Bronchial epithelial cell (primary cell): ENCODE results near the gene ZCCHC3. TPM values are rescaled to one million over a fixed set of nuclear protein-coding genes. Genes with fewer than 3 reads are reported as not detected.
A peak's percentile ranks its signal among the peaks of the same experiment; 100 is the strongest.
"Not testable (repeated sequence)": the region's sequence is repeated elsewhere in the genome, so short reads cannot be mapped to it uniquely, and the experiment has no call there.

Experiments
- DNase-seq: peaks from one replicate; pipeline ENCODE4 v3.0.0-alpha.2; 2010; ENCODE audit warnings: low read depth
- FAIRE-seq: peaks from 2 replicates; lab custom pipeline; 2011; peaks lifted over from hg19 to GRCh38; lab: Jason Lieb, UNC
- H3K27me3 ChIP-seq: 2 replicates; pipeline ENCODE4 v1.5.1; 2011; ENCODE audit warnings: low read length; ENCODE audit not compliant: control insufficient read depth, insufficient read depth
- H3K36me3 ChIP-seq: 2 replicates; pipeline ENCODE4 v1.5.1; 2011; ENCODE audit warnings: low read length; ENCODE audit not compliant: control insufficient read depth, insufficient read depth
- H3K4me3 ChIP-seq: 2 replicates; pipeline ENCODE4 v1.5.1; 2011; ENCODE audit warnings: mild to moderate bottlenecking, low read depth, low read length, control low read depth
- total RNA-seq: library from RNA; depleted of rRNA; stranded (reverse); fragments of >200 nt; gene quantifications from 2 replicates; pipeline ENCODE4 v1.2.1, GENCODE V29; 2014
- TF ChIP-seq, protein P1 (sequence below): IDR thresholded peaks from 2 replicates; pipeline ENCODE4 v1.5.1; 2011; ENCODE audit warnings: mild to moderate bottlenecking, moderate library complexity, low read length, control low read depth, inconsistent platforms; ENCODE audit not compliant: insufficient read depth, severe bottlenecking

The ZCCHC3 gene, protein sequence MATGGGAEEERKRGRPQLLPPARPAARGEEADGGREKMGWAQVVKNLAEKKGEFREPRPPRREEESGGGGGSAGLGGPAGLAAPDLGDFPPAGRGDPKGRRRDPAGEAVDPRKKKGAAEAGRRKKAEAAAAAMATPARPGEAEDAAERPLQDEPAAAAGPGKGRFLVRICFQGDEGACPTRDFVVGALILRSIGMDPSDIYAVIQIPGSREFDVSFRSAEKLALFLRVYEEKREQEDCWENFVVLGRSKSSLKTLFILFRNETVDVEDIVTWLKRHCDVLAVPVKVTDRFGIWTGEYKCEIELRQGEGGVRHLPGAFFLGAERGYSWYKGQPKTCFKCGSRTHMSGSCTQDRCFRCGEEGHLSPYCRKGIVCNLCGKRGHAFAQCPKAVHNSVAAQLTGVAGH
- 9.7 and 11.1 TPM in 2 replicates for total RNA-seq

GRCh38 chr20:297098-297924, at the start of gene ZCCHC3:
Gene ZCCHC3, plus strand, starts transcription at chr20:297570. Its CDS starts 17 bp downstream, at chr20:297587.
- Histone ChIP-seq H3K4me3 (peak within 1 kb of the TSS; percentile 91), H3K36me3 (peaks cover 3% of the 10 kb centered on the region), H3K27me3 (no peaks in the 10 kb centered on the region)
- TF ChIP-seq, protein P1, sequence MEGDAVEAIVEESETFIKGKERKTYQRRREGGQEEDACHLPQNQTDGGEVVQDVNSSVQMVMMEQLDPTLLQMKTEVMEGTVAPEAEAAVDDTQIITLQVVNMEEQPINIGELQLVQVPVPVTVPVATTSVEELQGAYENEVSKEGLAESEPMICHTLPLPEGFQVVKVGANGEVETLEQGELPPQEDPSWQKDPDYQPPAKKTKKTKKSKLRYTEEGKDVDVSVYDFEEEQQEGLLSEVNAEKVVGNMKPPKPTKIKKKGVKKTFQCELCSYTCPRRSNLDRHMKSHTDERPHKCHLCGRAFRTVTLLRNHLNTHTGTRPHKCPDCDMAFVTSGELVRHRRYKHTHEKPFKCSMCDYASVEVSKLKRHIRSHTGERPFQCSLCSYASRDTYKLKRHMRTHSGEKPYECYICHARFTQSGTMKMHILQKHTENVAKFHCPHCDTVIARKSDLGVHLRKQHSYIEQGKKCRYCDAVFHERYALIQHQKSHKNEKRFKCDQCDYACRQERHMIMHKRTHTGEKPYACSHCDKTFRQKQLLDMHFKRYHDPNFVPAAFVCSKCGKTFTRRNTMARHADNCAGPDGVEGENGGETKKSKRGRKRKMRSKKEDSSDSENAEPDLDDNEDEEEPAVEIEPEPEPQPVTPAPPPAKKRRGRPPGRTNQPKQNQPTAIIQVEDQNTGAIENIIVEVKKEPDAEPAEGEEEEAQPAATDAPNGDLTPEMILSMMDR, result no peak
- DNase-seq, result peak; percentile 73
- no peak for FAIRE-seq

- H3K36me3 ChIP-seq, result no peaks in the 10 kb centered on the region
- no peak overlapping the region for H3K4me3 ChIP-seq
- DNase-seq, result no peak
- FAIRE-seq, result no peak
- H3K27me3 ChIP-seq, result no peaks in the 10 kb centered on the region
- TF ChIP-seq, protein P1, result no peak
Measured at GRCh38 chr20:251354-251753, 46.0 kb upstream of the ZCCHC3 start.

DNA sequence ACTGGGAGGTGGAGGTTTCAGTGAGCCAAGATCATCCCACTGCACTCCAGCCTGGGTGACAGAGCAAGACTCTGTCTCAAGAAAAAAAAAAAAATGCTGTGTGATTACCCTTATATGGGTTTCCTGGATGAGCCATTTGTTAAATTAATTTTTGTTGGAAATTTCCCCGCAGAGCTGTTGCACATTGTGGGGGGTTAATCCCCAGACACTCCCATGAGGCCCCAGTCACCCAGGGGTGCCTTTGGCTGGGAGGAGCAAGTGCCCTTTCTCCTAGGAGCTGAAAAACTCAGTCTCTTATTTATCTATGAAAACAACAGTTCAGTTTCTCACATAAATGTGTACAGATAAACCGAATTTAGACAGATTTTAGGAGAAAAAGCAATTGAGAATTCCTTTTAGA, 44.6 kb upstream of the ZCCHC3 start:
- no peak for FAIRE-seq
- no peak for DNase-seq
- no peaks in the 10 kb centered on the region for H3K27me3 ChIP-seq
- H3K36me3 ChIP-seq, result no peaks in the 10 kb centered on the region
- TF ChIP-seq, protein P1, result no peak
- no peak overlapping the region for H3K4me3 ChIP-seq

- H3K27me3 ChIP-seq, DNase-seq, H3K36me3 ChIP-seq, FAIRE-seq, H3K4me3 ChIP-seq: not testable (repeated sequence)
Measured at GRCh38 chr20:253447-253846, 43.9 kb upstream of the ZCCHC3 start.

- DNase-seq (no peak), FAIRE-seq (no peak)
- H3K4me3 ChIP-seq, result no peak within 1 kb of the TSS
- H3K36me3 ChIP-seq, result no peaks in the 10 kb centered on the region
- TF ChIP-seq, protein P1, result no peak
- no peaks in the 10 kb centered on the region for H3K27me3 ChIP-seq
Measured at GRCh38 chr20:257419-257818, 40.0 kb upstream of the ZCCHC3 start, which contains the start of gene DEFB132. Gene DEFB132, plus strand, starts transcription at chr20:257724. Its CDS starts 55 bp downstream, at chr20:257779.

GRCh38 chr20:258269-258858, 39.0 kb upstream of the ZCCHC3 start:
- H3K4me3 ChIP-seq, result no peak overlapping the region

More at GRCh38 chr20:258269-258858, 39.0 kb upstream of the ZCCHC3 start:
- TF ChIP-seq, protein P1, result no peak
- no peak for DNase-seq
- no peaks in the 10 kb centered on the region for H3K27me3 ChIP-seq
- no peaks in the 10 kb centered on the region for H3K36me3 ChIP-seq
- no peak for FAIRE-seq
